ENCODE data around the gene ULK4. TPM values are rescaled to one million over a fixed set of nuclear protein-coding genes. Genes with fewer than 3 reads are reported as not detected.

The ULK4 gene
- total and polyA plus RNA-seq, 9 of the 15 experiments (the other 6 are each of a cell fraction or from before 2014, with no cell fraction given) = 3.0 to 5.9 (median 3.5) TPM

DNA sequence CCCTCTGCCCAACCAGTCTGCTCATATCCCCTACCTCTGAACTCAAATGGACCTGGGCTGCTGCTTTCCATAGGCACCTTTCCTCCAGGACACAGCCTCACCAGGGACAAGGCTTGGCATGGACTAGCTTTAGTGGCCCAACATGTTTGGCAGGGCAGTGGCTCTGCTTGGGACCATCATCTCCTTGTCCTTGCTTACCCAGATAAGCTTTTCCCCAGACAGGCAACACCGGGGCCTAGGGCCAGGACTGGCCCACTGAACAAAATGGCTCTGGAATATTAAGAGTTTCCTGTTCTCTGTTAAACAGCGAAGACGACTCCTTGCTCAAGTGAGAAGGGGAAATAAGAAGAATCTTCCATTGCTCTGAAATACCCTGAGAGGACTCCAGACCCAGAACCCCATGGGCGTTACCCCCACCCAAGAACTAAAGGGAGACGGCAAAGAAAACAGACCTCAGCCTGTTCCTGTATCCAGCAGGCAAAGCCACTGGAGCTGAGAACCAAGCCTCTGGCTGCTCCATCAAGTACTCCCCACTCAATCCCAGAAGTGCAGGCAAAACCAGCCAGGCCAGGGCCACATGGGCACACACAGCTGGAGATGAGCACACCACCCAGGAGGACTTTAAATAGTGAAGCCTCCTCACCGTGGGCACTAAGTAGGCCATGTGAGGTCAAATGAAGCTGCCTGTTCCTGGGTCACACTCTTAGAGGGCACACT lies 717.1 kb downstream of the ULK4 start:
- H3K9me1 ChIP-seq (ENCODE audit: control insufficient read depth, insufficient read depth, low read length) = no peaks in the 10 kb centered on the region
- no peak overlapping the region for H3K4me2 ChIP-seq (ENCODE audit: insufficient read depth, low read length)
- ATAC-seq (no peak), DNase-seq (ENCODE audit: extremely low read depth in 1 of 4, low spot score in 3 of 4) (no peak), FAIRE-seq (no peak)
- H3K9me3 ChIP-seq (replicated peaks; ENCODE audit: control insufficient read depth, insufficient read depth, low read depth, low read length) = no peaks in the 10 kb centered on the region
- CTCF ChIA-PET (ENCODE audit: low intra/inter-chr PET ratio) = no interaction called here
- BruUV-seq (replicated peaks) = no TSS peak
- WGBS (ENCODE audit: insufficient coverage, low coverage, missing lambda C conversion rate) = 40% methylated on average over 6 of the region's 6 CpGs
- intact Hi-C loops (cut with micrococcal nuclease) (no loop called here), in situ Hi-C loops (cut with MboI) (no loop called here)
- H3K36me3 ChIP-seq (ENCODE audit: control insufficient read depth, insufficient read depth, low read length) = peaks cover 15% of the 10 kb centered on the region
- H3K9ac ChIP-seq (ENCODE audit: insufficient read depth in 1 of 2, low read depth in 2 of 2, low read length in 2 of 2) = no peak overlapping the region
- no peaks in the 10 kb centered on the region for H3K79me2 ChIP-seq (ENCODE audit: control insufficient read depth, insufficient read depth, low read length)
- no peak overlapping the region for H3K27ac ChIP-seq (ENCODE audit: extremely low read depth, low read depth, low read length)
- no peaks in the 10 kb centered on the region for H3K4me1 ChIP-seq (replicated peaks in 1 of 2; ENCODE audit: control insufficient read depth in 2 of 2, insufficient read depth in 2 of 2, low read length in 2 of 2)
- no peak overlapping the region for H2AFZ ChIP-seq (ENCODE audit: low read depth, low read length)
- H4K20me1 ChIP-seq (replicated peaks; ENCODE audit: control insufficient read depth, insufficient read depth, low read length) = 0 out of 2 replicates have a peak, but pooled peaks cover 4% of the 10 kb centered on the region
- H3K4me3 ChIP-seq = no peak overlapping the region
- POLR2A ChIA-PET = interaction anchor here (0.6 to 2.0 kb wide), 8 partner anchors 8 to 90 kb away, joined by 3 to 7 read pairs (median 3); partner anchors contain the start of gene CTNNB1
- peaks cover 2 to 26% of the 10 kb centered on the region in 2 experiments; a peak in 3 of 5 replicates for H3K27me3 ChIP-seq (ENCODE audit: control insufficient read depth in 2 of 2, insufficient read depth in 2 of 2, low read length in 2 of 2)
- TF ChIP-seq ZNF347 (CRISPR knock-in tag; IDR thresholded peaks at IDR 0.05; ENCODE audit: low read depth) (no peak), ADNP (tag; IDR thresholded peaks at IDR 0.05) (no peak), CEBPB (tag; IDR thresholded peaks at IDR 0.05) (no peak), ELF2 (CRISPR knock-in tag; IDR thresholded peaks at IDR 0.05) (no peak), RHOXF2B (CRISPR knock-in tag; conservative IDR thresholded peaks at IDR 0.05) (no peak), PML (IDR thresholded peaks at IDR 0.05; ENCODE audit: low read length) (no peak), KDM4B (IDR thresholded peaks at IDR 0.05; ENCODE audit: borderline replicate concordance in 2 of 2, low read depth in 1 of 2) (no peak), HDAC3 (IDR thresholded peaks at IDR 0.05; ENCODE audit: borderline replicate concordance, partially characterized antibody) (no peak), POLR3A (IDR thresholded peaks at IDR 0.05; ENCODE audit: borderline replicate concordance, extremely low read depth, insufficient read depth, insufficient read length) (no peak), HNRNPK (IDR thresholded peaks at IDR 0.05; ENCODE audit: low read depth, low read length, poor library complexity, severe bottlenecking) (no peak)
- TF ChIP-seq, protein P1, sequence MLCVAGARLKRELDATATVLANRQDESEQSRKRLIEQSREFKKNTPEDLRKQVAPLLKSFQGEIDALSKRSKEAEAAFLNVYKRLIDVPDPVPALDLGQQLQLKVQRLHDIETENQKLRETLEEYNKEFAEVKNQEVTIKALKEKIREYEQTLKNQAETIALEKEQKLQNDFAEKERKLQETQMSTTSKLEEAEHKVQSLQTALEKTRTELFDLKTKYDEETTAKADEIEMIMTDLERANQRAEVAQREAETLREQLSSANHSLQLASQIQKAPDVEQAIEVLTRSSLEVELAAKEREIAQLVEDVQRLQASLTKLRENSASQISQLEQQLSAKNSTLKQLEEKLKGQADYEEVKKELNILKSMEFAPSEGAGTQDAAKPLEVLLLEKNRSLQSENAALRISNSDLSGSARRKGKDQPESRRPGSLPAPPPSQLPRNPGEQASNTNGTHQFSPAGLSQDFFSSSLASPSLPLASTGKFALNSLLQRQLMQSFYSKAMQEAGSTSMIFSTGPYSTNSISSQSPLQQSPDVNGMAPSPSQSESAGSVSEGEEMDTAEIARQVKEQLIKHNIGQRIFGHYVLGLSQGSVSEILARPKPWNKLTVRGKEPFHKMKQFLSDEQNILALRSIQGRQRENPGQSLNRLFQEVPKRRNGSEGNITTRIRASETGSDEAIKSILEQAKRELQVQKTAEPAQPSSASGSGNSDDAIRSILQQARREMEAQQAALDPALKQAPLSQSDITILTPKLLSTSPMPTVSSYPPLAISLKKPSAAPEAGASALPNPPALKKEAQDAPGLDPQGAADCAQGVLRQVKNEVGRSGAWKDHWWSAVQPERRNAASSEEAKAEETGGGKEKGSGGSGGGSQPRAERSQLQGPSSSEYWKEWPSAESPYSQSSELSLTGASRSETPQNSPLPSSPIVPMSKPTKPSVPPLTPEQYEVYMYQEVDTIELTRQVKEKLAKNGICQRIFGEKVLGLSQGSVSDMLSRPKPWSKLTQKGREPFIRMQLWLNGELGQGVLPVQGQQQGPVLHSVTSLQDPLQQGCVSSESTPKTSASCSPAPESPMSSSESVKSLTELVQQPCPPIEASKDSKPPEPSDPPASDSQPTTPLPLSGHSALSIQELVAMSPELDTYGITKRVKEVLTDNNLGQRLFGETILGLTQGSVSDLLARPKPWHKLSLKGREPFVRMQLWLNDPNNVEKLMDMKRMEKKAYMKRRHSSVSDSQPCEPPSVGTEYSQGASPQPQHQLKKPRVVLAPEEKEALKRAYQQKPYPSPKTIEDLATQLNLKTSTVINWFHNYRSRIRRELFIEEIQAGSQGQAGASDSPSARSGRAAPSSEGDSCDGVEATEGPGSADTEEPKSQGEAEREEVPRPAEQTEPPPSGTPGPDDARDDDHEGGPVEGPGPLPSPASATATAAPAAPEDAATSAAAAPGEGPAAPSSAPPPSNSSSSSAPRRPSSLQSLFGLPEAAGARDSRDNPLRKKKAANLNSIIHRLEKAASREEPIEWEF (CRISPR knock-in tag; IDR thresholded peaks at IDR 0.05) = no peak
- TF ChIP-seq, protein P2, sequence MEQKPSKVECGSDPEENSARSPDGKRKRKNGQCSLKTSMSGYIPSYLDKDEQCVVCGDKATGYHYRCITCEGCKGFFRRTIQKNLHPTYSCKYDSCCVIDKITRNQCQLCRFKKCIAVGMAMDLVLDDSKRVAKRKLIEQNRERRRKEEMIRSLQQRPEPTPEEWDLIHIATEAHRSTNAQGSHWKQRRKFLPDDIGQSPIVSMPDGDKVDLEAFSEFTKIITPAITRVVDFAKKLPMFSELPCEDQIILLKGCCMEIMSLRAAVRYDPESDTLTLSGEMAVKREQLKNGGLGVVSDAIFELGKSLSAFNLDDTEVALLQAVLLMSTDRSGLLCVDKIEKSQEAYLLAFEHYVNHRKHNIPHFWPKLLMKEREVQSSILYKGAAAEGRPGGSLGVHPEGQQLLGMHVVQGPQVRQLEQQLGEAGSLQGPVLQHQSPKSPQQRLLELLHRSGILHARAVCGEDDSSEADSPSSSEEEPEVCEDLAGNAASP (IDR thresholded peaks at IDR 0.05) = no peak
- TF ChIP-seq, protein P3, sequence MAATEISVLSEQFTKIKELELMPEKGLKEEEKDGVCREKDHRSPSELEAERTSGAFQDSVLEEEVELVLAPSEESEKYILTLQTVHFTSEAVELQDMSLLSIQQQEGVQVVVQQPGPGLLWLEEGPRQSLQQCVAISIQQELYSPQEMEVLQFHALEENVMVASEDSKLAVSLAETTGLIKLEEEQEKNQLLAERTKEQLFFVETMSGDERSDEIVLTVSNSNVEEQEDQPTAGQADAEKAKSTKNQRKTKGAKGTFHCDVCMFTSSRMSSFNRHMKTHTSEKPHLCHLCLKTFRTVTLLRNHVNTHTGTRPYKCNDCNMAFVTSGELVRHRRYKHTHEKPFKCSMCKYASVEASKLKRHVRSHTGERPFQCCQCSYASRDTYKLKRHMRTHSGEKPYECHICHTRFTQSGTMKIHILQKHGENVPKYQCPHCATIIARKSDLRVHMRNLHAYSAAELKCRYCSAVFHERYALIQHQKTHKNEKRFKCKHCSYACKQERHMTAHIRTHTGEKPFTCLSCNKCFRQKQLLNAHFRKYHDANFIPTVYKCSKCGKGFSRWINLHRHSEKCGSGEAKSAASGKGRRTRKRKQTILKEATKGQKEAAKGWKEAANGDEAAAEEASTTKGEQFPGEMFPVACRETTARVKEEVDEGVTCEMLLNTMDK (IDR thresholded peaks at IDR 0.05; ENCODE audit: borderline replicate concordance, insufficient read depth, low read depth, low read length, poor library complexity, severe bottlenecking) = no peak

Measured in K562 (cell line).